Ovary (tissue), 3 donors: ENCODE results near the gene RBPJ.

Source experiments
- CTCF ChIP-seq, 3 donors: fragments of 450-650 bp in 2 of 3; fragments of 200-600 bp in 1 of 3; IDR thresholded peaks; one replicate each; pipeline versions ENCODE4 v1.5.1 to v1.8.0; 2016 to 2022; ENCODE audit warnings: antibody characterized with exemption in 3 of 3, mild to moderate bottlenecking in 1 of 3
- EP300 ChIP-seq: sonication (generic); formaldehyde crosslinking; IDR thresholded peaks from one replicate; pipeline ENCODE4 v1.6.1; 2017; ENCODE audit warnings: antibody characterized with exemption
- POLR2A ChIP-seq: fragments of 450-650 bp; IDR thresholded peaks from one replicate; pipeline ENCODE4 v1.6.1; 2017; ENCODE audit warnings: antibody characterized with exemption, mild to moderate bottlenecking, moderate library complexity
- donor health status: DM: no; HTN: no; CAD: no.

GRCh38 chr4:26298198-26298947, 22.4 kb upstream of the RBPJ start:
- TF ChIP-seq CTCF (IDR thresholded peaks at IDR 0.05) (no peak), EP300 (no peak), POLR2A (no peak)
